MM.1S (cell line): Measurements from ENCODE around the gene FUOM.

Experiments
- DNase-seq: peaks from one replicate; pipeline ENCODE4 v3.0.0-alpha.2; 2015
- H2AFZ ChIP-seq: fragments of 300-600 bp; sonication (generic); 2 replicates; pipeline ENCODE4 v1.6.0; 2016; ENCODE audit warnings: antibody characterized with exemption, low read length
- H3F3A ChIP-seq: fragments of 300-600 bp; sonication (generic); 2 replicates; pipeline ENCODE4 v1.6.1; 2016; ENCODE audit warnings: mild to moderate bottlenecking, antibody characterized with exemption, low read length, moderate library complexity, mixed read lengths; ENCODE audit not compliant: insufficient read depth
- H3K27ac ChIP-seq: fragments of 300-600 bp; sonication (generic); 2 replicates; pipeline ENCODE4 v1.5.1; 2016; ENCODE audit warnings: mild to moderate bottlenecking, low read length
- H3K27me3 ChIP-seq: fragments of 300-600 bp; sonication (generic); replicated peaks from 2 replicates; pipeline ENCODE4 v1.6.0; 2016; ENCODE audit warnings: low read length; ENCODE audit not compliant: insufficient read depth
- H3K36me3 ChIP-seq: fragments of 300-600 bp; sonication (generic); replicated peaks from 2 replicates; pipeline ENCODE4 v1.6.1; 2016; ENCODE audit warnings: mild to moderate bottlenecking, low read length, mixed read lengths; ENCODE audit not compliant: insufficient read depth
- H3K4me1 ChIP-seq: fragments of 300-600 bp; sonication (generic); 2 replicates; pipeline ENCODE4 v1.6.1; 2016; ENCODE audit warnings: low read length, mixed read lengths
- H3K4me2 ChIP-seq: fragments of 300-600 bp; sonication (generic); 2 replicates; pipeline ENCODE4 v1.6.0; 2016; ENCODE audit warnings: low read depth, low read length
- H3K4me3 ChIP-seq: fragments of 300-600 bp; sonication (generic); 2 replicates; pipeline ENCODE4 v1.5.1; 2016; ENCODE audit warnings: low read length, mixed read lengths
- H3K79me2 ChIP-seq: fragments of 300-600 bp; sonication (generic); 2 replicates; pipeline ENCODE4 v1.6.1; 2016; ENCODE audit warnings: mixed run types, low read length, mixed read lengths
- H3K9ac ChIP-seq: fragments of 300-600 bp; sonication (generic); 2 replicates; pipeline ENCODE4 v1.6.1; 2016; ENCODE audit warnings: low read length, mixed read lengths
- H3K9me2 ChIP-seq: fragments of 300-600 bp; sonication (generic); replicated peaks from 2 replicates; pipeline ENCODE4 v1.6.1; 2016; ENCODE audit warnings: mild to moderate bottlenecking, low read length, mixed read lengths; ENCODE audit not compliant: insufficient read depth
- H3K9me3 ChIP-seq: fragments of 300-600 bp; sonication (generic); replicated peaks from 2 replicates; pipeline ENCODE4 v1.6.1; 2016; ENCODE audit warnings: mild to moderate bottlenecking, low read length, mixed read lengths; ENCODE audit not compliant: insufficient read depth
- H4K20me1 ChIP-seq: fragments of 300-600 bp; sonication (generic); 2 replicates; pipeline ENCODE4 v1.6.1; 2016; ENCODE audit warnings: mild to moderate bottlenecking, low read length, moderate library complexity, mixed read lengths; ENCODE audit not compliant: insufficient read depth
- EZH2 ChIP-seq: fragments of 300-600 bp; sonication (generic); optimal IDR thresholded peaks from 2 replicates; pipeline ENCODE3; 2017; ENCODE audit warnings: low read depth, mild to moderate bottlenecking, antibody characterized with exemption, low read length, mixed read lengths
- EZH2phosphoT487 ChIP-seq: fragments of 300-600 bp; sonication (generic); IDR thresholded peaks from 2 replicates; pipeline ENCODE4 v1.6.1; 2018; ENCODE audit warnings: antibody characterized with exemption, low read length
- TF ChIP-seq, protein P1 (sequence below): fragments of 300-600 bp; sonication (generic); IDR thresholded peaks from 2 replicates; pipeline ENCODE4 v1.5.1; 2016; ENCODE audit warnings: antibody characterized with exemption, low read length, mixed read lengths

The FUOM gene

DNA sequence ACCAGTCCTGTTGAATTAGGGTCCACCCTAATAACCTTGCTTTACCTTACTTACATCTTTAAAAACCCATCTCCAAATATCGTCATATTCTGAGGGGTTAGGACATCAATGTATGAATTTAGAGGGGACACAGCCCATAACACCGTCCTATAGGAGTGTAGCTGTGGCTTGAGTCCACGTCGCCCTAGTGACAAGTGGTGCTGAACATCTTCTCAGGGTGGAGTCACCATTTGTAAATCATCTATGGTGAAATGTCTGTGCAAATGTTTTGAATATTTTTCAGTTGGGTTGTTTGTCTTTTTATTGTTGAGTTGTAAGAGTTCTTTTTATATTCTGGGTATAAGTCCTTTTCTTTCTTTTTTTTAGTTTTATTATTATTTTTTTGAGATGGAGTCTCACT, 15.8 kb downstream of the FUOM start:
- H3K27me3 ChIP-seq = peaks cover 61% of the 10 kb centered on the region
- no peak overlapping the region for H2AFZ ChIP-seq
- TF ChIP-seq EZH2 (no peak), EZH2phosphoT487 (no peak)
- TF ChIP-seq, protein P1, sequence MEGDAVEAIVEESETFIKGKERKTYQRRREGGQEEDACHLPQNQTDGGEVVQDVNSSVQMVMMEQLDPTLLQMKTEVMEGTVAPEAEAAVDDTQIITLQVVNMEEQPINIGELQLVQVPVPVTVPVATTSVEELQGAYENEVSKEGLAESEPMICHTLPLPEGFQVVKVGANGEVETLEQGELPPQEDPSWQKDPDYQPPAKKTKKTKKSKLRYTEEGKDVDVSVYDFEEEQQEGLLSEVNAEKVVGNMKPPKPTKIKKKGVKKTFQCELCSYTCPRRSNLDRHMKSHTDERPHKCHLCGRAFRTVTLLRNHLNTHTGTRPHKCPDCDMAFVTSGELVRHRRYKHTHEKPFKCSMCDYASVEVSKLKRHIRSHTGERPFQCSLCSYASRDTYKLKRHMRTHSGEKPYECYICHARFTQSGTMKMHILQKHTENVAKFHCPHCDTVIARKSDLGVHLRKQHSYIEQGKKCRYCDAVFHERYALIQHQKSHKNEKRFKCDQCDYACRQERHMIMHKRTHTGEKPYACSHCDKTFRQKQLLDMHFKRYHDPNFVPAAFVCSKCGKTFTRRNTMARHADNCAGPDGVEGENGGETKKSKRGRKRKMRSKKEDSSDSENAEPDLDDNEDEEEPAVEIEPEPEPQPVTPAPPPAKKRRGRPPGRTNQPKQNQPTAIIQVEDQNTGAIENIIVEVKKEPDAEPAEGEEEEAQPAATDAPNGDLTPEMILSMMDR = no peak
- no peaks in the 10 kb centered on the region for H3F3A ChIP-seq
- no peaks in the 10 kb centered on the region for H3K9me3 ChIP-seq
- H3K4me3 ChIP-seq = no peak overlapping the region
- H3K4me1 ChIP-seq = no peaks in the 10 kb centered on the region
- DNase-seq = no peak
- H3K36me3 ChIP-seq = no peaks in the 10 kb centered on the region
- H3K9me2 ChIP-seq = no peaks in the 10 kb centered on the region
- no peak overlapping the region for H3K4me2 ChIP-seq
- no peaks in the 10 kb centered on the region for H4K20me1 ChIP-seq
- no peaks in the 10 kb centered on the region for H3K79me2 ChIP-seq
- no peak overlapping the region for H3K27ac ChIP-seq
- H3K9ac ChIP-seq = no peak overlapping the region

DNA sequence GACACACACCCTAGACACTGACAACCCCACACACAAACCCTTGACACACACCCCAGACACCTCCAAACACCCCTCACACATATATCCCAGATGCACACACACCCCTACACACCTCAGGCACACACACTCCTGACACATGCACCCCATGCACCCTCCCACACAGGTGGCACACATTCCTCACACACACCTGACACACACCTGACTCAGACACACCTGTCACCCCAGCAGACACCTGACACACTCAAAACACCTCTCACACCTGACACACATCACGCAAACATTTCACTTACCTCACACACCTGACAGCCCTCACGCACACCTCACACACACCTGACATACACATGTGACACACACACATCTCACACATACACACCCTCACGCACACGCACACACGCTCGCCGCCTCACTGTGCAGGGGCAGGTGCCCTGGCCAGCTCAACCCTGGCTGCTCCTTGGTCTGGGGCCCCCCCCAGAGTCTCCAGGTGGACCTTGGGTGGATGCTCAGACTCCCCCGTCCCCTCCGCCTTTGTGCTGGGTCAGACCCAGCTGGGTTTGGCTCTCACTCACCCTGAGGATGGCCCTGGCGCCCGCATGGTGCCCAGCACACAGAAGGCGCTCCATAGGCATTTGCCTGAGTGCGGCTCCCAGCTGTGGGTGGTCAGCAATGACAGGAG, 18.0 kb downstream of the FUOM start:
- Histone ChIP-seq H3K4me3 (no peak overlapping the region), H3K4me2 (no peak overlapping the region), H3K4me1 (no peaks in the 10 kb centered on the region), H3K9me2 (no peaks in the 10 kb centered on the region), H3K9me3 (no peaks in the 10 kb centered on the region), H2AFZ (no peak overlapping the region), H3K27ac (no peak overlapping the region), H3K36me3 (no peaks in the 10 kb centered on the region), H3K79me2 (no peaks in the 10 kb centered on the region), H3F3A (no peaks in the 10 kb centered on the region), H4K20me1 (no peaks in the 10 kb centered on the region), H3K27me3 (peaks cover 56% of the 10 kb centered on the region), H3K9ac (no peak overlapping the region)
- DNase-seq = no peak
- TF ChIP-seq, protein P1 = no peak
- TF ChIP-seq EZH2phosphoT487 (no peak), EZH2 (no peak)

DNA sequence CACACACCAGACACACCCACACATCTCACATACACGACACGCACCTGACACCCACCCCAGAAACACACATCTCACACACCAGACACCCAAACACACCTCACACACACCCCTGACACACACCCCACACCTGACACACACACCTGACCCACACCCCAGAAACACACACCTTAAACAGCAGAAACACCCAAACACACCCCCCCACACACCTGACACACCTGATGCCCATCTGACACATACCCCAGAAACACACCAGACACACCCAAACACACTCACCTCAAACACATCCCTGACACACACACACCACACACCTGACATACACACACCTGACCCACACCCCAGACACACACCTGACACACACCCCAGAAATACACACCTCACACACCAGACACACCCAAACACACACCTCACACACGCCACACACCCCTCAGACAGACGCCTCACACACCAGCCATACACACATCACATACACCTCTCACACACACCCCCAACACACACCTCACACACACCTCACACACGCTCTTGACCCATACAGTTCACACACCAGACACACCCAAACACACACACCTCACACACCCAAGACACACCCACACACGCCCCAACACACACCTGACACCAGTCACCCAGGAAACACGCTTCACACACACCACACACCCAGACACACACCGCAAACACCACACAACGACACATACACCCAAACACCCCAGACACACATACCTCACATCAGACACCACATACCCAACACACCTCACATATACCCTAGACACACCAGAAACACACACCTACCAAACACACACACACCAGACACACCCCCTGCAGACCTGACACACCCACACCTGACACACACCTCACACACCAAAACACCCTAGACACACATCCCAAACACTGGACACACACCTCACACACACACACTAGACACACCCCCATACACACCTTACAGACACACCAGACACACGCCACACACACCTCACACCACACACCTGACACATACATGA, 19.4 kb downstream of the FUOM start:
- Histone ChIP-seq H3K9ac (no peak overlapping the region), H3K4me2 (no peak overlapping the region), H3K9me3 (no peaks in the 10 kb centered on the region), H3K27me3 (peaks cover 50% of the 10 kb centered on the region), H3F3A (no peaks in the 10 kb centered on the region), H3K36me3 (no peaks in the 10 kb centered on the region), H3K4me1 (no peaks in the 10 kb centered on the region), H4K20me1 (no peaks in the 10 kb centered on the region), H3K27ac (no peak overlapping the region), H3K4me3 (no peak overlapping the region), H3K9me2 (no peaks in the 10 kb centered on the region), H2AFZ (no peak overlapping the region), H3K79me2 (no peaks in the 10 kb centered on the region)
- DNase-seq = no peak
- TF ChIP-seq EZH2 = no peak
- TF ChIP-seq EZH2phosphoT487 = no peak
- TF ChIP-seq, protein P1 = no peak
